H9 (cell line): ENCODE measurements around the gene PAX1. TPM values are rescaled to one million over a fixed set of nuclear protein-coding genes. Genes with fewer than 3 reads are reported as not detected.

Source experiments
- DNase-seq: peaks from one replicate; pipeline ENCODE4 v3.0.0-alpha.2; 2017
- H2AFZ ChIP-seq: one replicate; pipeline ENCODE4 v1.6.1; 2013; ENCODE audit warnings: mild to moderate bottlenecking, low read length, control low read depth, moderate library complexity
- H2AK5ac ChIP-seq: 2 replicates; pipeline ENCODE4 v1.6.1; 2013; ENCODE audit warnings: low read length, control low read depth, mixed read lengths; ENCODE audit not compliant: insufficient read length
- H2BK120ac ChIP-seq: one replicate; pipeline ENCODE4 v1.6.1; 2013; ENCODE audit warnings: low read depth, mild to moderate bottlenecking, low read length, control low read depth, inconsistent platforms; ENCODE audit not compliant: poor library complexity, severe bottlenecking
- H2BK12ac ChIP-seq: 2 replicates; pipeline ENCODE4 v1.6.1; 2013; ENCODE audit warnings: low read length, control low read depth, mixed read lengths, low read depth; ENCODE audit not compliant: insufficient read length
- H2BK15ac ChIP-seq: 2 replicates; pipeline ENCODE4 v1.6.1; 2013; ENCODE audit warnings: low read depth, low read length, control low read depth
- H2BK20ac ChIP-seq: one replicate; pipeline ENCODE4 v1.6.1; 2013; ENCODE audit warnings: low read depth, mild to moderate bottlenecking, low read length, control low read depth, inconsistent platforms; ENCODE audit not compliant: poor library complexity, severe bottlenecking
- H2BK5ac ChIP-seq: 2 replicates; pipeline ENCODE4 v1.6.1; 2013; ENCODE audit warnings: low read length, control low read depth, mixed read lengths; ENCODE audit not compliant: insufficient read length
- H3K14ac ChIP-seq: 2 replicates; pipeline ENCODE4 v1.6.1; 2013; ENCODE audit warnings: low read length, control low read depth; ENCODE audit not compliant: insufficient read depth
- H3K18ac ChIP-seq: 2 replicates; pipeline ENCODE4 v1.6.1; 2013; ENCODE audit warnings: low read depth, mild to moderate bottlenecking, mixed read lengths, low read length, control low read depth; ENCODE audit not compliant: insufficient read length
- H3K23ac ChIP-seq: 2 replicates; pipeline ENCODE4 v1.6.1; 2013; ENCODE audit warnings: low read length, control low read depth, mixed read lengths, low read depth; ENCODE audit not compliant: insufficient read length
- H3K23me2 ChIP-seq: 2 replicates; pipeline ENCODE4 v1.6.1; 2013; ENCODE audit warnings: low read depth, mild to moderate bottlenecking, mixed read lengths, low read length, control low read depth; ENCODE audit not compliant: insufficient read length, poor library complexity, severe bottlenecking
- H3K27ac ChIP-seq: 2 replicates; pipeline ENCODE4 v1.5.1; 2013; ENCODE audit warnings: low read length, control low read depth, mixed read lengths, low read depth; ENCODE audit not compliant: insufficient read length
- H3K27me3 ChIP-seq: 2 replicates; pipeline ENCODE4 v1.6.1; 2013; ENCODE audit warnings: low read length, control low read depth, inconsistent platforms; ENCODE audit not compliant: insufficient read depth
- H3K4ac ChIP-seq: 2 replicates; pipeline ENCODE4 v1.6.1; 2013; ENCODE audit warnings: low read depth, mild to moderate bottlenecking, control low read depth, inconsistent platforms, low read length, moderate library complexity
- H3K4me1 ChIP-seq: 2 replicates; pipeline ENCODE4 v1.6.1; 2013; ENCODE audit warnings: low read length, control low read depth, inconsistent platforms; ENCODE audit not compliant: insufficient read depth
- H3K4me2 ChIP-seq: 2 replicates; pipeline ENCODE4 v1.6.1; 2013; ENCODE audit warnings: low read length, control low read depth, mixed read lengths; ENCODE audit not compliant: insufficient read length, insufficient read depth
- H3K56ac ChIP-seq: 2 replicates; pipeline ENCODE4 v1.6.1; 2013; ENCODE audit warnings: low read depth, mild to moderate bottlenecking, mixed read lengths, low read length, control low read depth; ENCODE audit not compliant: insufficient read length
- H3K79me1 ChIP-seq: 2 replicates; pipeline ENCODE4 v1.6.1; 2013; ENCODE audit warnings: low read depth, mild to moderate bottlenecking, moderate library complexity, low read length, control low read depth, inconsistent platforms; ENCODE audit not compliant: insufficient read depth, poor library complexity, severe bottlenecking
- H3K79me2 ChIP-seq: 2 replicates; pipeline ENCODE4 v1.6.1; 2013; ENCODE audit warnings: low read length, control low read depth, inconsistent platforms; ENCODE audit not compliant: insufficient read depth
- H3K9ac ChIP-seq: 2 replicates; pipeline ENCODE4 v1.6.1; 2013; ENCODE audit warnings: low read length, control low read depth, mixed read lengths; ENCODE audit not compliant: insufficient read length; ENCODE audit errors: extremely low read depth
- H3K9me3 ChIP-seq: one replicate; pipeline ENCODE4 v1.6.1; 2013; ENCODE audit warnings: low read depth, low read length, inconsistent platforms; ENCODE audit not compliant: control insufficient read depth
- H3T11ph ChIP-seq: one replicate; pipeline ENCODE4 v1.6.1; 2013; ENCODE audit warnings: mild to moderate bottlenecking, low read length, control low read depth, inconsistent platforms
- H4K20me1 ChIP-seq: one replicate; pipeline ENCODE4 v1.6.1; 2013; ENCODE audit not compliant: control insufficient read depth, insufficient read length, insufficient read depth
- H4K5ac ChIP-seq: 2 replicates; pipeline ENCODE4 v1.6.1; 2013; ENCODE audit warnings: low read depth, mild to moderate bottlenecking, mixed read lengths, low read length, control low read depth; ENCODE audit not compliant: insufficient read length
- H4K8ac ChIP-seq: replicated peaks from 2 replicates; pipeline ENCODE4 v1.6.1; 2013; ENCODE audit warnings: low read length, control low read depth, mixed read lengths, low read depth; ENCODE audit not compliant: insufficient read length
- H4K91ac ChIP-seq: 2 replicates; pipeline ENCODE4 v1.6.1; 2013; ENCODE audit warnings: low read depth, mild to moderate bottlenecking, moderate library complexity, mixed read lengths, low read length, control low read depth; ENCODE audit not compliant: insufficient read length
- H3K27ac Mint-ChIP-seq, 3 experiments: 2 replicates in 2 of 3; 3 replicates in 1 of 3; pipeline ENCODE4 v1.8.0; 2020 to 2021; ENCODE audit warnings: mixed read lengths in 3 of 3, mild to moderate bottlenecking in 1 of 3, moderate library complexity in 1 of 3
- H3K27me3 Mint-ChIP-seq: 2 replicates; pipeline ENCODE4 v1.8.0; 2021; ENCODE audit warnings: low read depth, mild to moderate bottlenecking, moderate library complexity, mixed read lengths
- H3K36me3 Mint-ChIP-seq, 3 experiments: 2 replicates in 2 of 3; 3 replicates in 1 of 3; pipeline ENCODE4 v1.8.0; 2020 to 2021; ENCODE audit warnings: low read depth in 3 of 3, mixed read lengths in 3 of 3; ENCODE audit not compliant: insufficient read depth in 1 of 3
- H3K4me1 Mint-ChIP-seq, 2 experiments: 2 replicates each; pipeline ENCODE4 v1.8.0; 2020; ENCODE audit warnings: mixed read lengths in 2 of 2
- H3K4me3 Mint-ChIP-seq, 2 experiments: 2 replicates in 1 of 2; 3 replicates in 1 of 2; pipeline ENCODE4 v1.8.0; 2020 to 2021; ENCODE audit warnings: mild to moderate bottlenecking in 2 of 2, mixed read lengths in 2 of 2, moderate library complexity in 1 of 2
- H3K9me3 Mint-ChIP-seq, 2 experiments: 2 replicates in 1 of 2; 3 replicates in 1 of 2; pipeline ENCODE4 v1.8.0; 2020; ENCODE audit warnings: mild to moderate bottlenecking in 2 of 2, mixed read lengths in 2 of 2, moderate library complexity in 1 of 2
- CTCF ChIP-seq: fragments of 200-600 bp; sonication (generic); conservative IDR thresholded peaks from 3 replicates; pipeline ENCODE4 v1.8.0; 2021; ENCODE audit warnings: antibody characterized with exemption, mild to moderate bottlenecking
- WGBS: extraction: QIAGEN DNeasy Blood & Tissue Kit; methylation state at CpG from one replicate; pipeline ENCODE4 v1.1.7; 2013; ENCODE audit warnings: missing lambda C conversion rate, low lambda C conversion rate, mixed read lengths; ENCODE audit not compliant: insufficient read length; ENCODE audit errors: extremely low coverage; 5-methylcytosine and 5-hydroxymethylcytosine counted together
- total RNA-seq: library from RNA; stranded (reverse); gene quantifications from 2 replicates; pipeline ENCODE4 v1.2.1, GENCODE V29; 2021

The PAX1 gene
- total RNA-seq, 1 experiment from 2014 or later, result not detected

DNA sequence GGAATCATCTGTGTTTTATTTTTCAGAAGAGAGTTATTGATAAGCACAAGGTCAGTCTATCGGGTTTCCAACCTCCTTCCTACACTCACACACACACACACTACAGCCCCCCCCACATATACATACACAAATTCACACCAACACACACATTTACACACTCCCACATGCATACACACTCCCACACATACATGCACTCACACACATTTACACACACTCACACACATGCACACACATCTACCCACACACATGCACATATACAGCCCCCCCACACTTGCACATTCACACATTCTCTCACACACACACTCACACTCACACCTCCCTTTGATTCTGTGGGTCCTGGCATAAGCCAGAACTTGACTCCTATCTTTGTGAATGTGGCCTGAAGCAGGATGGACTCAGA, 34.5 kb upstream of the PAX1 start:
- Histone ChIP-seq H2BK20ac (no peak overlapping the region), H2BK15ac (no peak overlapping the region), H3K27ac (no peak overlapping the region), H2AFZ (no peak overlapping the region), H2BK5ac (no peak overlapping the region), H3K9me3 (no peaks in the 10 kb centered on the region), H3K4me2 (no peak overlapping the region), H4K5ac (no peak overlapping the region), H3K18ac (no peak overlapping the region), H3K27me3 (no peaks in the 10 kb centered on the region), H3K14ac (no peak overlapping the region), H3K9ac (no peak overlapping the region), H3K4me1 (no peaks in the 10 kb centered on the region), H4K91ac (no peak overlapping the region), H4K8ac (no peak overlapping the region), H3K79me1 (no peaks in the 10 kb centered on the region), H2BK120ac (no peak overlapping the region), H3K4ac (no peak overlapping the region), H2AK5ac (no peak overlapping the region), H3T11ph (no peak overlapping the region), H3K23ac (no peak overlapping the region), H3K56ac (no peak overlapping the region), H2BK12ac (no peak overlapping the region), H3K79me2 (no peaks in the 10 kb centered on the region), H3K23me2 (no peaks in the 10 kb centered on the region), H4K20me1 (no peaks in the 10 kb centered on the region)
- WGBS, result no CpG with 5 or more reads among the region's 1 CpG
- no peak for DNase-seq
- H3K4me1 Mint-ChIP-seq, result no peaks in the 10 kb centered on the region
- no peaks in the 10 kb centered on the region for H3K9me3 Mint-ChIP-seq
- H3K27ac Mint-ChIP-seq, result no peak overlapping the region; a peak in 1 of 7 replicates
- H3K27me3 Mint-ChIP-seq, result peaks cover 6% of the 10 kb centered on the region
- H3K36me3 Mint-ChIP-seq, result no peaks in the 10 kb centered on the region
- no peak overlapping the region for H3K4me3 Mint-ChIP-seq
- TF ChIP-seq CTCF, result no peak
